HepG2 (cell line): ENCODE measurements around the gene NDUFB3. TPM values are rescaled to one million over a fixed set of nuclear protein-coding genes. Genes with fewer than 3 reads are reported as not detected.
A peak's percentile ranks its signal among the peaks of the same experiment; 100 is the strongest.

Experiments used
- CREB1 ChIP-seq, 2 experiments: fragments of 450-650 bp in 1 of 2; IDR thresholded peaks; 2 replicates each; pipeline ENCODE4 v1.6.1; 2016 to 2017; ENCODE audit warnings: control low read depth in 1 of 2, mild to moderate bottlenecking in 1 of 2, missing compliant biosample characterization in 1 of 2, missing genetic modification characterization in 1 of 2
- ELF4 ChIP-seq: sonication (generic); formaldehyde crosslinking; IDR thresholded peaks from 2 replicates; pipeline ENCODE4 v1.5.0; 2020; ENCODE audit warnings: missing genetic modification reagents, mild to moderate bottlenecking, moderate library complexity, borderline replicate concordance
- JDP2 ChIP-seq: sonication (generic); formaldehyde crosslinking; IDR thresholded peaks from 2 replicates; pipeline ENCODE4 v1.8.1; 2022; ENCODE audit warnings: missing genetic modification reagents, borderline replicate concordance
- KAT8 ChIP-seq: IDR thresholded peaks from 2 replicates; pipeline ENCODE4 v1.6.1; 2016; ENCODE audit warnings: missing genetic modification reagents, missing compliant biosample characterization
- MTA1 ChIP-seq: sonication (generic); formaldehyde crosslinking; IDR thresholded peaks from 2 replicates; pipeline ENCODE4 v1.4.0; 2020; ENCODE audit warnings: missing genetic modification reagents, mild to moderate bottlenecking, borderline replicate concordance
- RARA ChIP-seq: IDR thresholded peaks from 2 replicates; pipeline ENCODE4 v1.6.1; 2016; ENCODE audit warnings: missing genetic modification reagents, missing compliant biosample characterization
- RXRB ChIP-seq: IDR thresholded peaks from 2 replicates; pipeline ENCODE4 v1.6.1; 2016; ENCODE audit warnings: borderline replicate concordance, missing genetic modification reagents, missing compliant biosample characterization
- TBP ChIP-seq: sonication (generic); formaldehyde crosslinking; IDR thresholded peaks from 2 replicates; pipeline ENCODE4 v1.5.0; 2020; ENCODE audit warnings: missing genetic modification reagents
- TBX2 ChIP-seq: sonication (generic); formaldehyde crosslinking; IDR thresholded peaks from 2 replicates; pipeline ENCODE4 v1.5.0; 2020; ENCODE audit warnings: missing genetic modification reagents, mild to moderate bottlenecking, borderline replicate concordance
- TMF1 ChIP-seq: sonication (generic); formaldehyde crosslinking; IDR thresholded peaks from 2 replicates; pipeline ENCODE4 v1.8.1; 2022; ENCODE audit warnings: low read depth, missing genetic modification reagents
- ZNF225 ChIP-seq: sonication (generic); formaldehyde crosslinking; IDR thresholded peaks from 2 replicates; pipeline ENCODE4 v1.4.0; 2020; ENCODE audit warnings: mild to moderate bottlenecking, missing genetic modification reagents
- ZNF569 ChIP-seq: sonication (generic); formaldehyde crosslinking; IDR thresholded peaks from 2 replicates; pipeline ENCODE4 v1.5.0; 2020; ENCODE audit warnings: mild to moderate bottlenecking, missing genetic modification reagents, moderate library complexity, borderline replicate concordance
- ZSCAN22 ChIP-seq: sonication (generic); formaldehyde crosslinking; IDR thresholded peaks from 2 replicates; pipeline ENCODE4 v1.4.0; 2020; ENCODE audit warnings: mild to moderate bottlenecking, missing genetic modification reagents
- ZZZ3 ChIP-seq: sonication (generic); formaldehyde crosslinking; IDR thresholded peaks from 2 replicates; pipeline ENCODE4 v1.4.0; 2020; ENCODE audit warnings: missing genetic modification reagents, mild to moderate bottlenecking, borderline replicate concordance
- polyA plus RNA-seq, 8 experiments: library from polyadenylated mRNA; depleted of rRNA in 3 of 8; stranded (reverse) in 7 of 8; unstranded in 1 of 8; fragments of >200 nt; fragmentation: Illumina TruSeq in 4 of 8; extraction: Trizol in 4 of 8; gene quantifications; 2 replicates each; pipeline versions ENCODE4 v1.2.1 to v1.2.3, GENCODE V29; 2011 to 2016; ENCODE audit warnings: low read depth in 4 of 8, missing spikeins in 1 of 8, mixed read lengths in 1 of 8; ENCODE audit not compliant: insufficient read depth in 1 of 8
- total RNA-seq, 5 experiments: library from RNA; depleted of rRNA; stranded (reverse); fragments of >200 nt; fragmentation: Illumina TruSeq; extraction: Trizol; gene quantifications; 2 replicates each; pipeline ENCODE4 v1.2.3, GENCODE V29; 2016; ENCODE audit warnings: low read depth in 1 of 5
- TF ChIP-seq, protein P1 (sequence below): sonication (generic); formaldehyde crosslinking; IDR thresholded peaks from 2 replicates; pipeline ENCODE4 v1.5.0; 2020; ENCODE audit warnings: mild to moderate bottlenecking, missing genetic modification reagents
- TF ChIP-seq, protein P2 (sequence below): IDR thresholded peaks from 2 replicates; pipeline ENCODE4 v1.6.1; 2016; ENCODE audit warnings: low read depth, missing genetic modification reagents, missing compliant biosample characterization
- TF ChIP-seq, protein P3 (sequence below): sonication (generic); formaldehyde crosslinking; IDR thresholded peaks from 2 replicates; pipeline ENCODE4 v1.4.0; 2020; ENCODE audit warnings: missing genetic modification reagents; ENCODE audit errors: not compliant biosample characterization
- TF ChIP-seq, protein P4 (sequence below): sonication (generic); formaldehyde crosslinking; IDR thresholded peaks from 2 replicates; pipeline ENCODE4 v1.4.0; 2020; ENCODE audit warnings: mild to moderate bottlenecking, missing genetic modification reagents

Gene NDUFB3
- total and polyA plus RNA-seq, 2 of the 13 experiments (the other 11 are each of a cell fraction or from before 2014, with no cell fraction given), result 50.7 to 159 TPM

DNA sequence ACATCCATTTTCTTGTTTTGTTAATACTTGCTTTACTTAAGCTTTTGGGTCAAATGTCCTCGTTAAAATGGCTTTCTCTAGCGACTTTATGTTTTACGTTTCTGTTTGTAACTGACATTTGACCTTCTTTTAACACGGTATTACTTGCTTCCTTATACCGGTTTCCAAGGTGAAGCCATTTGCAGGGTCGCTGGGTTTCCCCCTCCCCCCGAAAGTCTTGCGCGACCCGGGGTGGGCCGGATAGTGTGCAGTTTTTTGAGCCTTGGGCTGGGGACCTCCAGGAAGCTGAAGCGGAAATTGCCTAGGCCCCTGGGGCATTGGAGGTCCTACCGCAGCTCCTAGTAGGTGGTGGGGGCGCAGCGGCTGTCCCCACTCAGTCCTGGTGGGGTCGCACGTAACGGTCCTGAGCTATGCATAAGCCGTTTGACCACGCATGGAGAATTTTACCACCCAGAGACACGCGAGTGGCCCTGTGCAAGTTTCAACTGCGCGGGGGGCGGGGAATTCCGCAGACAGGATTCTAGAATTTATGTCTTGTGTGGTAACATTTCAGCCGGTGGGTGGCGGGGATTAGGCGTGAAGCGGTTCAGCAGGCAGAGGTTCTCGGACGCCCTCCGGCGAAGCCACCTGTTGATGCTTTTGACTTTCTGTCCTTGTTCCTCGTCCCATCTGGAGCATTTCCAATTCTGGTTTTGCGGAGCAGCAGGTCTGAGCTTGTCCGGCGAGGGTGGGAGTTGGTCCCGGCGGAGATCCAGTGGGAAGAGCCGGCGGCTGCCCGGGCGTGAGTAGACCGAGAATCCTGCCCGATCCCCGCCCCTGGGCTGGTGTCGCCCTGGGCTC is 46.5 kb downstream of the NDUFB3 start (continued):
- TF ChIP-seq ELF4, result peak; percentile 53; the same call in 1 of the 2 replicates
- TF ChIP-seq ZSCAN22, result no peak; the same call in 1 of the 2 replicates
- TF ChIP-seq TMF1 (CRISPR knock-in tag), result peak; percentile 41
- TF ChIP-seq, protein P1, sequence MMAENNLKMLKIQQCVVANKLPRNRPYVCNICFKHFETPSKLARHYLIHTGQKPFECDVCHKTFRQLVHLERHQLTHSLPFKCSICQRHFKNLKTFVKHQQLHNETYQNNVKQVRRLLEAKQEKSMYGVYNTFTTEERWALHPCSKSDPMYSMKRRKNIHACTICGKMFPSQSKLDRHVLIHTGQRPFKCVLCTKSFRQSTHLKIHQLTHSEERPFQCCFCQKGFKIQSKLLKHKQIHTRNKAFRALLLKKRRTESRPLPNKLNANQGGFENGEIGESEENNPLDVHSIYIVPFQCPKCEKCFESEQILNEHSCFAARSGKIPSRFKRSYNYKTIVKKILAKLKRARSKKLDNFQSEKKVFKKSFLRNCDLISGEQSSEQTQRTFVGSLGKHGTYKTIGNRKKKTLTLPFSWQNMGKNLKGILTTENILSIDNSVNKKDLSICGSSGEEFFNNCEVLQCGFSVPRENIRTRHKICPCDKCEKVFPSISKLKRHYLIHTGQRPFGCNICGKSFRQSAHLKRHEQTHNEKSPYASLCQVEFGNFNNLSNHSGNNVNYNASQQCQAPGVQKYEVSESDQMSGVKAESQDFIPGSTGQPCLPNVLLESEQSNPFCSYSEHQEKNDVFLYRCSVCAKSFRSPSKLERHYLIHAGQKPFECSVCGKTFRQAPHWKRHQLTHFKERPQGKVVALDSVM (CRISPR knock-in tag), result 0 out of 2 replicates have a peak, but pooled peaks have one; percentile 28
- TF ChIP-seq KAT8 (CRISPR knock-in tag), result peak; percentile 81; the same call in 1 of the 2 replicates
- TF ChIP-seq TBX2 (CRISPR knock-in tag), result peak; percentile 87
- no peak for TF ChIP-seq TBP (CRISPR knock-in tag)
- TF ChIP-seq, protein P2, sequence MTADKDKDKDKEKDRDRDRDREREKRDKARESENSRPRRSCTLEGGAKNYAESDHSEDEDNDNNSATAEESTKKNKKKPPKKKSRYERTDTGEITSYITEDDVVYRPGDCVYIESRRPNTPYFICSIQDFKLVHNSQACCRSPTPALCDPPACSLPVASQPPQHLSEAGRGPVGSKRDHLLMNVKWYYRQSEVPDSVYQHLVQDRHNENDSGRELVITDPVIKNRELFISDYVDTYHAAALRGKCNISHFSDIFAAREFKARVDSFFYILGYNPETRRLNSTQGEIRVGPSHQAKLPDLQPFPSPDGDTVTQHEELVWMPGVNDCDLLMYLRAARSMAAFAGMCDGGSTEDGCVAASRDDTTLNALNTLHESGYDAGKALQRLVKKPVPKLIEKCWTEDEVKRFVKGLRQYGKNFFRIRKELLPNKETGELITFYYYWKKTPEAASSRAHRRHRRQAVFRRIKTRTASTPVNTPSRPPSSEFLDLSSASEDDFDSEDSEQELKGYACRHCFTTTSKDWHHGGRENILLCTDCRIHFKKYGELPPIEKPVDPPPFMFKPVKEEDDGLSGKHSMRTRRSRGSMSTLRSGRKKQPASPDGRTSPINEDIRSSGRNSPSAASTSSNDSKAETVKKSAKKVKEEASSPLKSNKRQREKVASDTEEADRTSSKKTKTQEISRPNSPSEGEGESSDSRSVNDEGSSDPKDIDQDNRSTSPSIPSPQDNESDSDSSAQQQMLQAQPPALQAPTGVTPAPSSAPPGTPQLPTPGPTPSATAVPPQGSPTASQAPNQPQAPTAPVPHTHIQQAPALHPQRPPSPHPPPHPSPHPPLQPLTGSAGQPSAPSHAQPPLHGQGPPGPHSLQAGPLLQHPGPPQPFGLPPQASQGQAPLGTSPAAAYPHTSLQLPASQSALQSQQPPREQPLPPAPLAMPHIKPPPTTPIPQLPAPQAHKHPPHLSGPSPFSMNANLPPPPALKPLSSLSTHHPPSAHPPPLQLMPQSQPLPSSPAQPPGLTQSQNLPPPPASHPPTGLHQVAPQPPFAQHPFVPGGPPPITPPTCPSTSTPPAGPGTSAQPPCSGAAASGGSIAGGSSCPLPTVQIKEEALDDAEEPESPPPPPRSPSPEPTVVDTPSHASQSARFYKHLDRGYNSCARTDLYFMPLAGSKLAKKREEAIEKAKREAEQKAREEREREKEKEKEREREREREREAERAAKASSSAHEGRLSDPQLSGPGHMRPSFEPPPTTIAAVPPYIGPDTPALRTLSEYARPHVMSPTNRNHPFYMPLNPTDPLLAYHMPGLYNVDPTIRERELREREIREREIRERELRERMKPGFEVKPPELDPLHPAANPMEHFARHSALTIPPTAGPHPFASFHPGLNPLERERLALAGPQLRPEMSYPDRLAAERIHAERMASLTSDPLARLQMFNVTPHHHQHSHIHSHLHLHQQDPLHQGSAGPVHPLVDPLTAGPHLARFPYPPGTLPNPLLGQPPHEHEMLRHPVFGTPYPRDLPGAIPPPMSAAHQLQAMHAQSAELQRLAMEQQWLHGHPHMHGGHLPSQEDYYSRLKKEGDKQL (CRISPR knock-in tag), result peak; percentile 18; the same call in 1 of the 2 replicates
- TF ChIP-seq CREB1 (IDR thresholded peaks at IDR 0.05), result no peak
- no peak for TF ChIP-seq CREB1 (CRISPR knock-in tag; IDR thresholded peaks at IDR 0.05)
- no peak for TF ChIP-seq ZNF569 (CRISPR knock-in tag)
- TF ChIP-seq JDP2 (CRISPR knock-in tag), result no peak
- TF ChIP-seq ZZZ3, result peak; percentile 87
- peak; percentile 64; the same call in 1 of the 2 replicates for TF ChIP-seq RXRB (CRISPR knock-in tag)
- TF ChIP-seq RARA (CRISPR knock-in tag), result no peak
- TF ChIP-seq, protein P3, sequence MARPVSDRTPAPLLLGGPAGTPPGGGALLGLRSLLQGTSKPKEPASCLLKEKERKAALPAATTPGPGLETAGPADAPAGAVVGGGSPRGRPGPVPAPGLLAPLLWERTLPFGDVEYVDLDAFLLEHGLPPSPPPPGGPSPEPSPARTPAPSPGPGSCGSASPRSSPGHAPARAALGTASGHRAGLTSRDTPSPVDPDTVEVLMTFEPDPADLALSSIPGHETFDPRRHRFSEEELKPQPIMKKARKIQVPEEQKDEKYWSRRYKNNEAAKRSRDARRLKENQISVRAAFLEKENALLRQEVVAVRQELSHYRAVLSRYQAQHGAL, result no peak
- TF ChIP-seq ZNF225 (CRISPR knock-in tag), result no peak
- TF ChIP-seq, protein P4, sequence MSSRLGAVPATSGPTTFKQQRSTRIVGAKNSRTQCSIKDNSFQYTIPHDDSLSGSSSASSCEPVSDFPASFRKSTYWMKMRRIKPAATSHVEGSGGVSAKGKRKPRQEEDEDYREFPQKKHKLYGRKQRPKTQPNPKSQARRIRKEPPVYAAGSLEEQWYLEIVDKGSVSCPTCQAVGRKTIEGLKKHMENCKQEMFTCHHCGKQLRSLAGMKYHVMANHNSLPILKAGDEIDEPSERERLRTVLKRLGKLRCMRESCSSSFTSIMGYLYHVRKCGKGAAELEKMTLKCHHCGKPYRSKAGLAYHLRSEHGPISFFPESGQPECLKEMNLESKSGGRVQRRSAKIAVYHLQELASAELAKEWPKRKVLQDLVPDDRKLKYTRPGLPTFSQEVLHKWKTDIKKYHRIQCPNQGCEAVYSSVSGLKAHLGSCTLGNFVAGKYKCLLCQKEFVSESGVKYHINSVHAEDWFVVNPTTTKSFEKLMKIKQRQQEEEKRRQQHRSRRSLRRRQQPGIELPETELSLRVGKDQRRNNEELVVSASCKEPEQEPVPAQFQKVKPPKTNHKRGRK (CRISPR knock-in tag), result no peak
- TF ChIP-seq MTA1, result peak; percentile 98
